Mesenchymal stem cell (in vitro differentiated cells and primary cell): ENCODE results near the gene AHNAK2.

Experiments used
- DNase-seq: peaks from one replicate; pipeline ENCODE4 v3.0.0-alpha.2; 2013
- H2AFZ ChIP-seq: one replicate; pipeline ENCODE4 v1.6.1; 2013; ENCODE audit warnings: low read depth, mild to moderate bottlenecking, control low read depth, inconsistent platforms, low read length, moderate library complexity
- H2AK5ac ChIP-seq: 2 replicates; pipeline ENCODE4 v1.6.1; 2013; ENCODE audit warnings: low read length, moderate library complexity, mild to moderate bottlenecking, inconsistent platforms; ENCODE audit not compliant: severe bottlenecking
- H2BK120ac ChIP-seq: one replicate; pipeline ENCODE4 v1.6.1; 2013; ENCODE audit warnings: low read depth, mild to moderate bottlenecking, inconsistent platforms, low read length, moderate library complexity
- H2BK12ac ChIP-seq, 2 experiments: one replicate each; pipeline ENCODE4 v1.6.1; 2013; ENCODE audit warnings: inconsistent platforms in 2 of 2, low read length in 2 of 2, mild to moderate bottlenecking in 2 of 2, moderate library complexity in 2 of 2, control low read depth in 1 of 2
- H2BK15ac ChIP-seq: one replicate; pipeline ENCODE4 v1.6.1; 2013; ENCODE audit warnings: mild to moderate bottlenecking, low read depth, inconsistent platforms; ENCODE audit not compliant: poor library complexity, severe bottlenecking
- H2BK5ac ChIP-seq: 2 replicates; pipeline ENCODE4 v1.6.1; 2013; ENCODE audit warnings: low read depth, mild to moderate bottlenecking, low read length, control low read depth, inconsistent platforms; ENCODE audit not compliant: poor library complexity, severe bottlenecking
- H3K14ac ChIP-seq, 2 experiments: one replicate each; pipeline ENCODE4 v1.6.1; 2013; ENCODE audit warnings: inconsistent platforms in 2 of 2, low read length in 2 of 2, control low read depth in 1 of 2, mild to moderate bottlenecking in 1 of 2, moderate library complexity in 1 of 2
- H3K18ac ChIP-seq, 2 experiments: one replicate each; pipeline ENCODE4 v1.6.1; 2013; ENCODE audit warnings: inconsistent platforms in 2 of 2, low read length in 2 of 2, control low read depth in 1 of 2, low read depth in 1 of 2, mild to moderate bottlenecking in 1 of 2
- H3K23ac ChIP-seq, 2 experiments: one replicate each; pipeline ENCODE4 v1.6.1; 2013; ENCODE audit warnings: inconsistent platforms in 2 of 2, low read length in 2 of 2, mild to moderate bottlenecking in 2 of 2, moderate library complexity in 2 of 2, control low read depth in 1 of 2
- H3K27ac ChIP-seq: 2 replicates; pipeline ENCODE4 v1.5.1; 2013; ENCODE audit warnings: mild to moderate bottlenecking, moderate library complexity, low read length, control low read depth, inconsistent platforms; ENCODE audit not compliant: poor library complexity, severe bottlenecking
- H3K27me3 ChIP-seq, 2 experiments: 2 replicates each; pipeline versions ENCODE4 v1.6.1 to v1.7.0; 2013; ENCODE audit warnings: low read length in 2 of 2, mild to moderate bottlenecking in 2 of 2, moderate library complexity in 2 of 2, control low read depth in 1 of 2, inconsistent platforms in 1 of 2; ENCODE audit not compliant: control insufficient read depth in 1 of 2, insufficient read depth in 1 of 2
- H3K36me3 ChIP-seq, 2 experiments: 2 replicates each; pipeline versions ENCODE4 v1.6.1 to v1.7.0; 2013; ENCODE audit warnings: low read length in 2 of 2, control low read depth in 1 of 2, inconsistent platforms in 1 of 2, low read depth in 1 of 2, mild to moderate bottlenecking in 1 of 2; ENCODE audit not compliant: insufficient read depth in 2 of 2, control insufficient read depth in 1 of 2
- H3K4ac ChIP-seq, 2 experiments: one replicate each; pipeline ENCODE4 v1.6.1; 2013; ENCODE audit warnings: inconsistent platforms in 2 of 2, low read length in 2 of 2, mild to moderate bottlenecking in 2 of 2, moderate library complexity in 2 of 2, control low read depth in 1 of 2, low read depth in 1 of 2
- H3K4me1 ChIP-seq: 2 replicates; pipeline ENCODE4 v1.6.1; 2013; ENCODE audit warnings: low read depth, low read length, control low read depth; ENCODE audit not compliant: control insufficient read depth, insufficient read depth
- H3K4me2 ChIP-seq: 2 replicates; pipeline ENCODE4 v1.6.1; 2013; ENCODE audit warnings: low read length, mild to moderate bottlenecking, inconsistent platforms; ENCODE audit not compliant: poor library complexity, severe bottlenecking
- H3K4me3 ChIP-seq, 2 experiments: 2 replicates each; pipeline versions ENCODE4 v1.5.1 to v1.7.0; 2013; ENCODE audit warnings: low read length in 2 of 2, mild to moderate bottlenecking in 2 of 2, control low read depth in 1 of 2, low read depth in 1 of 2; ENCODE audit not compliant: insufficient read depth in 1 of 2
- H3K79me1 ChIP-seq: replicated peaks from 2 replicates; pipeline ENCODE4 v1.6.1; 2013; ENCODE audit warnings: mild to moderate bottlenecking, control low read depth, low read length, inconsistent platforms; ENCODE audit not compliant: poor library complexity, severe bottlenecking
- H3K9ac ChIP-seq: 2 replicates; pipeline ENCODE4 v1.7.0; 2013; ENCODE audit warnings: mild to moderate bottlenecking, low read length, moderate library complexity
- H3K9me3 ChIP-seq: 2 replicates; pipeline ENCODE4 v1.7.0; 2013; ENCODE audit warnings: mild to moderate bottlenecking, low read length; ENCODE audit not compliant: control insufficient read depth
- H4K8ac ChIP-seq: one replicate; pipeline ENCODE4 v1.6.1; 2013; ENCODE audit warnings: inconsistent platforms, mild to moderate bottlenecking, low read length, moderate library complexity
- H4K91ac ChIP-seq: one replicate; pipeline ENCODE4 v1.6.1; 2013; ENCODE audit warnings: mild to moderate bottlenecking, low read length, inconsistent platforms
- WGBS: methylation state at CpG from one replicate; pipeline ENCODE4 v1.1.7; 2013; ENCODE audit warnings: mixed read lengths; 5-methylcytosine and 5-hydroxymethylcytosine counted together

Gene AHNAK2

GRCh38 chr14:104888489-104889374 is 89.4 kb downstream of the AHNAK2 start:
- DNase-seq: no peak
- Histone ChIP-seq H3K4me1 (peaks cover 14% of the 10 kb centered on the region), H4K8ac (no peak overlapping the region), H3K27ac (no peak overlapping the region), H3K9me3 (no peaks in the 10 kb centered on the region), H4K91ac (no peak overlapping the region), H2AFZ (no peak overlapping the region), H2AK5ac (no peak overlapping the region), H2BK5ac (no peak overlapping the region), H2BK12ac (no peak overlapping the region), H3K4me2 (no peak overlapping the region), H3K4ac (no peak overlapping the region), H3K23ac (no peak overlapping the region), H2BK120ac (no peak overlapping the region), H3K36me3 (peaks cover 23 to 77% of the 10 kb centered on the region in 2 experiments), H3K27me3 (no peaks in the 10 kb centered on the region), H3K9ac (no peak overlapping the region), H3K14ac (no peak overlapping the region), H3K79me1 (peaks cover 9% of the 10 kb centered on the region), H2BK15ac (no peak overlapping the region), H3K4me3 (no peak overlapping the region), H3K18ac (no peak overlapping the region)
- 96% methylated on average over 26 of the region's 26 CpGs for WGBS

- Histone ChIP-seq H4K91ac (no peak overlapping the region), H3K9ac (no peak overlapping the region), H3K27ac (no peak overlapping the region), H3K4me3 (no peak overlapping the region), H3K4ac (no peak overlapping the region), H4K8ac (no peak overlapping the region), H3K79me1 (peaks cover 10% of the 10 kb centered on the region), H3K4me2 (no peak overlapping the region), H3K36me3 (peaks cover 29 to 77% of the 10 kb centered on the region in 2 experiments), H3K9me3 (no peaks in the 10 kb centered on the region), H2BK15ac (peak overlapping the region; percentile 12), H2BK5ac (no peak overlapping the region), H2AK5ac (no peak overlapping the region), H3K27me3 (no peaks in the 10 kb centered on the region), H3K14ac (no peak overlapping the region), H2AFZ (no peak overlapping the region), H3K23ac (no peak overlapping the region), H2BK12ac (no peak overlapping the region), H3K18ac (no peak overlapping the region), H2BK120ac (no peak overlapping the region), H3K4me1 (peaks cover 14% of the 10 kb centered on the region)
- 96% methylated on average over 33 of the region's 33 CpGs for WGBS
- DNase-seq: no peak
These were observed 90.3 kb downstream of the AHNAK2 start for GRCh38 chr14:104887623-104888488.
